A549 (cell line): ENCODE data around the gene FHIT. TPM values are rescaled to one million over a fixed set of nuclear protein-coding genes. Genes with fewer than 3 reads are reported as not detected.

Experiments
- ATAC-seq, 2 experiments: fragments of 200-7000 bp in 1 of 2; fragments of >200 bp in 1 of 2; cut with Nextera tagmentation in 1 of 2; cut with Tn5 transposase in 1 of 2; 3 replicates each; pipeline versions ENCODE4 v1.8.0 to v1.9.1; 2018 to 2020; ENCODE audit warnings: mild to moderate bottlenecking in 1 of 2, moderate library complexity in 1 of 2
- CTCF ChIA-PET: fragments of 300-600 bp; sonication (Branson Sonifier 250); formaldehyde crosslinking; extraction: SDS; loops from one replicate; lab custom pipeline; 2021; ENCODE audit warnings: antibody characterized with exemption, inconsistent platforms; lab: Yijun Ruan, JAX
- POLR2A ChIA-PET: fragments of 350-600 bp; formaldehyde crosslinking; extraction: SDS; loops from one replicate; lab custom pipeline; 2021; ENCODE audit warnings: antibody characterized with exemption, inconsistent platforms; lab: Yijun Ruan, JAX
- DNase-seq, 2 experiments: peaks; one replicate each; pipeline versions ENCODE4 v3.0.0 to v3.0.0-alpha.2; 2011 to 2016; ENCODE audit warnings: low read depth in 1 of 2, low spot score in 1 of 2
- FAIRE-seq: peaks from 2 replicates; lab custom pipeline; 2011; peaks lifted over from hg19 to GRCh38; lab: Jason Lieb, UNC
- H3K27ac ChIP-seq, 2 experiments: fragments of >200 bp; sonication (Bioruptor Twin); formaldehyde crosslinking; 3 replicates each; pipeline ENCODE4 v1.5.1; 2016 to 2017
- H3K4me1 ChIP-seq: fragments of >200 bp; sonication (Bioruptor Twin); formaldehyde crosslinking; 3 replicates; pipeline ENCODE4 v1.6.1; 2016
- H3K4me2 ChIP-seq: fragments of >200 bp; sonication (Bioruptor Twin); formaldehyde crosslinking; 3 replicates; pipeline ENCODE4 v1.6.1; 2016
- H3K4me3 ChIP-seq: fragments of >200 bp; sonication (Bioruptor Twin); formaldehyde crosslinking; 3 replicates; pipeline ENCODE4 v1.5.1; 2016
- H3K9me3 ChIP-seq: fragments of >200 bp; sonication (Bioruptor Twin); formaldehyde crosslinking; 3 replicates; pipeline ENCODE4 v1.6.1; 2016
- BCL3 ChIP-seq: fragments of >200 bp; sonication (Bioruptor Twin); formaldehyde crosslinking; IDR thresholded peaks from 3 replicates; pipeline ENCODE4 v1.6.1; 2016
- CEBPB ChIP-seq, 2 experiments: fragments of >200 bp in 1 of 2; sonication (Bioruptor Twin) in 1 of 2; formaldehyde crosslinking in 1 of 2; IDR thresholded peaks; 2 replicates each; pipeline ENCODE4 v1.6.1; 2012 to 2016
- CHD4 ChIP-seq: fragments of 200-600 bp; sonication (generic); IDR thresholded peaks from 2 replicates; pipeline ENCODE4 v1.6.1; 2016; ENCODE audit warnings: antibody characterized with exemption, mild to moderate bottlenecking, borderline replicate concordance
- CTCF ChIP-seq: fragments of >200 bp; sonication (Bioruptor Twin); formaldehyde crosslinking; IDR thresholded peaks from 3 replicates; pipeline ENCODE4 v1.5.1; 2016
- E2F6 ChIP-seq: IDR thresholded peaks from 2 replicates; pipeline ENCODE4 v1.6.1; 2012; ENCODE audit warnings: low read depth, borderline replicate concordance
- EHMT2 ChIP-seq: fragments of 200-600 bp; sonication (generic); IDR thresholded peaks from 2 replicates; pipeline ENCODE4 v1.6.1; 2016; ENCODE audit warnings: antibody characterized with exemption, low read depth, mild to moderate bottlenecking, moderate library complexity
- HDAC2 ChIP-seq: fragments of 200-600 bp; sonication (generic); IDR thresholded peaks from 2 replicates; pipeline ENCODE4 v1.6.1; 2016
- JUNB ChIP-seq: fragments of >200 bp; sonication (Bioruptor Twin); formaldehyde crosslinking; IDR thresholded peaks from 2 replicates; pipeline ENCODE4 v1.6.1; 2016
- KDM1A ChIP-seq: fragments of 200-600 bp; sonication (generic); IDR thresholded peaks from 2 replicates; pipeline ENCODE4 v1.6.1; 2016; ENCODE audit warnings: low read depth, mild to moderate bottlenecking
- MAFK ChIP-seq: fragments of 450-650 bp; IDR thresholded peaks from 2 replicates; pipeline ENCODE4 v1.6.1; 2014; ENCODE audit not compliant: partially characterized antibody
- MAZ ChIP-seq: fragments of 150-350 bp; IDR thresholded peaks from 2 replicates; pipeline ENCODE4 v1.6.1; 2014; ENCODE audit warnings: antibody characterized with exemption, low read depth, low read length, borderline replicate concordance
- NR3C1 ChIP-seq: fragments of >200 bp; sonication (Bioruptor Twin); formaldehyde crosslinking; IDR thresholded peaks from 3 replicates; pipeline ENCODE4 v1.6.1; 2017
- POLR2A ChIP-seq: IDR thresholded peaks from 2 replicates; pipeline ENCODE4 v1.6.1; 2012; ENCODE audit warnings: mild to moderate bottlenecking, low read length
- RCOR1 ChIP-seq: fragments of 150-350 bp; IDR thresholded peaks from 2 replicates; pipeline ENCODE4 v1.6.1; 2014; ENCODE audit warnings: antibody characterized with exemption, low read length, low read depth
- REST ChIP-seq: fragments of 200-600 bp; sonication (generic); IDR thresholded peaks from 2 replicates; pipeline ENCODE4 v1.6.1; 2016; ENCODE audit warnings: antibody characterized with exemption, mild to moderate bottlenecking, moderate library complexity
- RNF2 ChIP-seq: fragments of 200-600 bp; sonication (generic); IDR thresholded peaks from 2 replicates; pipeline ENCODE4 v1.6.1; 2016; ENCODE audit warnings: low read depth, mild to moderate bottlenecking, antibody characterized with exemption, moderate library complexity, borderline replicate concordance
- SREBF2 ChIP-seq: fragments of 450-650 bp; IDR thresholded peaks from 2 replicates; pipeline ENCODE4 v1.6.1; 2014; ENCODE audit warnings: mild to moderate bottlenecking, moderate library complexity
- TFCP2L1 ChIP-seq: fragments of 250-450 bp; sonication (Bioruptor Pico); IDR thresholded peaks from 2 replicates; pipeline ENCODE4 v1.5.0; 2021; ENCODE audit warnings: mild to moderate bottlenecking
- USF2 ChIP-seq: fragments of 450-650 bp; IDR thresholded peaks from 2 replicates; pipeline ENCODE4 v1.6.1; 2014; ENCODE audit warnings: antibody characterized with exemption
- ZNF302 ChIP-seq: fragments of 250-450 bp; sonication (Bioruptor Pico); IDR thresholded peaks from 2 replicates; pipeline ENCODE4 v1.9.0; 2021; ENCODE audit warnings: inconsistent platforms, mild to moderate bottlenecking, moderate library complexity
- WGBS: methylation state at CpG from one replicate; pipeline ENCODE4 v1.1.6; 2017; ENCODE audit errors: missing lambda C conversion rate; 5-methylcytosine and 5-hydroxymethylcytosine counted together
- polyA plus RNA-seq, 4 experiments: library from polyadenylated mRNA; depleted of rRNA in 3 of 4; stranded (reverse); fragments of >200 nt; fragmentation: RNase III in 1 of 4; extraction: RNeasy Plus Mini Kit Qiagen cat#74134 plus additional on column Dnase treatment in 1 of 4; gene quantifications; 2 replicates in 3 of 4; 3 replicates in 1 of 4; pipeline ENCODE4 v1.2.3, GENCODE V29; 2011 to 2017

Gene FHIT
- polyA plus RNA-seq, 2 of the 4 experiments (the other 2 are of a cell fraction), result 0.76 to 0.92 TPM

GRCh38 chr3:60909526-60909925 is 341.7 kb downstream of the FHIT start:
- Histone ChIP-seq H3K4me3 (no peak overlapping the region), H3K9me3 (no peaks in the 10 kb centered on the region), H3K4me1 (no peaks in the 10 kb centered on the region), H3K27ac (no peak overlapping the region), H3K4me2 (no peak overlapping the region)
- TF ChIP-seq CHD4 (no peak), KDM1A (no peak), JUNB (no peak), NR3C1 (no peak), BCL3 (no peak), TFCP2L1 (CRISPR knock-in tag) (no peak), MAZ (no peak), ZNF302 (no peak), RNF2 (no peak), POLR2A (no peak), HDAC2 (no peak), MAFK (no peak), EHMT2 (no peak), E2F6 (no peak), REST (no peak), SREBF2 (no peak)
- POLR2A ChIA-PET, result no interaction called here
- 17% methylated on average over 2 of the region's 2 CpGs for WGBS
- FAIRE-seq, result no peak
- CTCF ChIA-PET, result no interaction called here
- no peak for DNase-seq
- ATAC-seq, result no peak

GRCh38 chr3:60906283-60906682 is 345.0 kb downstream of the FHIT start:
- 55% methylated on average over 5 of the region's 5 CpGs for WGBS
- CTCF ChIA-PET, result no interaction called here
- H3K27ac ChIP-seq, result no peak overlapping the region
- DNase-seq, result no peak
- POLR2A ChIA-PET, result no interaction called here
- H3K4me2 ChIP-seq, result no peak overlapping the region
- H3K4me1 ChIP-seq, result no peaks in the 10 kb centered on the region
- H3K9me3 ChIP-seq, result no peaks in the 10 kb centered on the region
- TF ChIP-seq RCOR1, result no peak
- TF ChIP-seq ZNF302, result no peak
- no peak for TF ChIP-seq CEBPB (IDR thresholded peaks at IDR 0.05)
- TF ChIP-seq CTCF, result no peak
- TF ChIP-seq SREBF2, result no peak
- TF ChIP-seq E2F6, result no peak
- TF ChIP-seq USF2, result no peak
- no peak for TF ChIP-seq MAFK
- no peak for ATAC-seq
- H3K4me3 ChIP-seq, result no peak overlapping the region
- no peak for FAIRE-seq
